ENCODE measurements around the gene LSG1. TPM values are rescaled to one million over a fixed set of nuclear protein-coding genes. Genes with fewer than 3 reads are reported as not detected.

The LSG1 gene

DNA sequence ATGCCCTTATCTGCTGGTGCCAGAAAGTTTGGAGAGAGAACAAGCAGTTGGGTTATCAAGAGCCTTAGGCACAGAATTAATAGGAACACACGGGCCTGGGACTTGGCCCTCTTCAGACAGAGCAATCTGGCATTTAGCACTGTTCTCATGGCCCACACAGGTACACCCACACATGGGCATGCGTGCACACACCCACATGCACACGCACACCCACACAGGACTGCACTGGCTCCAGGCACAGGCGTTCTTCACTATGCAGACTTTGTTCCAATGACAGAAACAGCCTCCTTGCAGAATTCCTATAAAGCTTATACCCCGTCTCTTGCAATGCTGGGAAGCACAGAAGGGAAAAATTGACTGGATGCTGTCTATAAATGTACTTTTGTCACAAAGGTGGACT lies 75.1 kb downstream of the LSG1 start:
- H3K27me3 ChIP-seq (ENCODE audit: control insufficient read depth in 3 of 3, insufficient read depth in 3 of 3, low read depth in 1 of 3, low read length in 3 of 3), result peaks cover 0 to 2% (median 0%) of the 10 kb centered on the region in 3 experiments
- no peak overlapping the region for H3K14ac ChIP-seq (ENCODE audit: low read length)
- peaks cover 2% of the 10 kb centered on the region for H3K79me1 ChIP-seq (ENCODE audit: low read depth, low read length)
- H2BK5ac ChIP-seq (ENCODE audit: low read length), result no peak overlapping the region
- H2BK120ac ChIP-seq (ENCODE audit: low read depth, low read length), result no peak overlapping the region
- H3K18ac ChIP-seq (ENCODE audit: low read length), result no peak overlapping the region
- no peak for DNase-seq (ENCODE audit: low spot score)
- no peak overlapping the region for H3K4ac ChIP-seq (ENCODE audit: low read length)
- H4K91ac ChIP-seq (ENCODE audit: low read depth, low read length, poor library complexity), result no peak overlapping the region
- no peak overlapping the region for H3K27ac ChIP-seq (replicated peaks; ENCODE audit: low read length)
- no peak overlapping the region for H2BK15ac ChIP-seq (ENCODE audit: low read length)
- H2AFZ ChIP-seq (ENCODE audit: low read length), result no peak overlapping the region
- peaks cover 8 to 36% of the 10 kb centered on the region in 2 donors for H3K36me3 ChIP-seq (replicated peaks in 1 of 2; ENCODE audit: control insufficient read depth in 2 of 2, insufficient read depth in 2 of 2, low read length in 2 of 2)
- no peaks in the 10 kb centered on the region for H3K4me1 ChIP-seq (ENCODE audit: control insufficient read depth in 2 of 2, insufficient read depth in 1 of 2, low read depth in 1 of 2, low read length in 2 of 2)
- H4K8ac ChIP-seq (ENCODE audit: low read depth, low read length), result no peak overlapping the region
- no peaks in the 10 kb centered on the region for H3K9me3 ChIP-seq (replicated peaks in 1 of 2; ENCODE audit: control insufficient read depth in 2 of 2, insufficient read depth in 1 of 2, low read depth in 1 of 2, low read length in 2 of 2)
- no peak overlapping the region for H3K4me2 ChIP-seq (ENCODE audit: insufficient read depth, low read length, poor library complexity, severe bottlenecking)
- no CpG with 5 or more reads among the region's 5 CpGs for WGBS, 2 donors (ENCODE audit: extremely low coverage in 2 of 2, insufficient read length in 2 of 2, insufficient replicate concordance in 1 of 2)
- H2AK5ac ChIP-seq (ENCODE audit: low read depth, low read length), result no peak overlapping the region
- no peak overlapping the region for H3K23ac ChIP-seq (ENCODE audit: low read depth, low read length, poor library complexity)
- no peak overlapping the region for H3K9ac ChIP-seq (ENCODE audit: low read depth, low read length, poor library complexity)
- no peak overlapping the region for H2BK12ac ChIP-seq (ENCODE audit: low read length)
- H3K4me3 ChIP-seq (ENCODE audit: low read length in 2 of 2), result no peak overlapping the region

DNA sequence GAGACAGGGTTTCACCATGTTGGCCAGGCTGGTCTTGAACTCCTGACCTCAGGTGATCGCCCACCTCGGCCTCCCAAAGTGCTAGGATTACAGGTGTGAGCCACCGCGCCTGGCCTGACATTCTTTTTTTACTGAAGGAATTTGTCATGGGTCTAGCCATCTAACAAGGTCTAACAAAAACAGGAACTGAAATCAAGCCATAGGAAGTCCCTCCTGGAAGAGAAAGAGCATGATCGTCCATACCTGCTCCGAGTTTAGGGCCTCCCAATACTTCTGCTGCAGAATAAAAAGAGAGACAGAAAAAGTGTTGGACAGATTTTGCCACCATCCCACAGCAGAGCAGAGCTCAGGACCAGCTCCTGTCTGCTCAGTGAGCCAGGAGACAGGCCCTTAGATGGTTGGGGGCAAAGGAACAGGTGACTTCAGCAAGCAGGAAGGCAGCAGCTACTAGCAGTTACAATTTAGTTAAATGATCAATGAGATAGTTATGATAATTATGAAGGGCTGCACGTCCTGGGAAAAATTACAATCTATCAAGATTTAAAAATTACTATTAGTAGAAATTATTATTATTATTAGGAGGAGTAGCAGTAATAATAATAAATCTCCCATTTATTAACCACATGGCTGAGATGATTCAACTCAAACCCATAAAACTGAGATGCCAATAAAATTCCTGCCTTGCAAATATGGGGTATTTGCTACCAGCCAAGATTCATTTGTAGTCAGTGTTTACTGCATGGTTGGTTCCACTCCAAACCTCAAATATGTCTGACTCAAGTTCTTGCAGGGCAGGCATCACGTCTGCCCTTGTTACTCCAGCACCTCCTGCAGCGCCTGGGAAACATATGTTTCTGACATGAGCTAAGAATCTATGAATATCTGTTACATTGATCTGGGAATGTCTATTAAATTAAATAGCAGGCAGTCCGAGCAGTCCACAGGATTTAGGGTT lies 78.9 kb downstream of the LSG1 start:
- H2BK120ac ChIP-seq (ENCODE audit: low read depth, low read length), result no peak overlapping the region
- no peak overlapping the region for H3K14ac ChIP-seq (ENCODE audit: low read length)
- no peaks in the 10 kb centered on the region for H3K4me1 ChIP-seq (ENCODE audit: control insufficient read depth in 2 of 2, insufficient read depth in 1 of 2, low read depth in 1 of 2, low read length in 2 of 2)
- no peak overlapping the region for H4K8ac ChIP-seq (ENCODE audit: low read depth, low read length)
- peaks cover 0 to 2% (median 0%) of the 10 kb centered on the region in 3 experiments for H3K27me3 ChIP-seq (ENCODE audit: control insufficient read depth in 3 of 3, insufficient read depth in 3 of 3, low read depth in 1 of 3, low read length in 3 of 3)
- no peak overlapping the region for H2BK5ac ChIP-seq (ENCODE audit: low read length)
- H3K4me3 ChIP-seq (ENCODE audit: low read length in 2 of 2), result no peak overlapping the region
- no peak overlapping the region for H2BK12ac ChIP-seq (ENCODE audit: low read length)
- H2BK15ac ChIP-seq (ENCODE audit: low read length), result no peak overlapping the region
- no peak for DNase-seq (ENCODE audit: low spot score)
- H3K4ac ChIP-seq (ENCODE audit: low read length), result no peak overlapping the region
- no peak overlapping the region for H3K18ac ChIP-seq (ENCODE audit: low read length)
- H2AK5ac ChIP-seq (ENCODE audit: low read depth, low read length), result no peak overlapping the region
- no peak overlapping the region for H3K9ac ChIP-seq (ENCODE audit: low read depth, low read length, poor library complexity)
- no peak overlapping the region for H3K27ac ChIP-seq (replicated peaks; ENCODE audit: low read length)
- H4K91ac ChIP-seq (ENCODE audit: low read depth, low read length, poor library complexity), result no peak overlapping the region
- H3K9me3 ChIP-seq (replicated peaks in 1 of 2; ENCODE audit: control insufficient read depth in 2 of 2, insufficient read depth in 1 of 2, low read depth in 1 of 2, low read length in 2 of 2), result no peaks in the 10 kb centered on the region
- peaks cover 10 to 45% of the 10 kb centered on the region in 2 donors for H3K36me3 ChIP-seq (replicated peaks in 1 of 2; ENCODE audit: control insufficient read depth in 2 of 2, insufficient read depth in 2 of 2, low read length in 2 of 2)
- H3K79me1 ChIP-seq (ENCODE audit: low read depth, low read length), result peaks cover 2% of the 10 kb centered on the region
- no peak overlapping the region for H2AFZ ChIP-seq (ENCODE audit: low read length)
- H3K4me2 ChIP-seq (ENCODE audit: insufficient read depth, low read length, poor library complexity, severe bottlenecking), result no peak overlapping the region
- no CpG with 5 or more reads among the region's 10 CpGs for WGBS, 2 donors (ENCODE audit: extremely low coverage in 2 of 2, insufficient read length in 2 of 2, insufficient replicate concordance in 1 of 2)
- H3K23ac ChIP-seq (ENCODE audit: low read depth, low read length, poor library complexity), result no peak overlapping the region

Small RNA genes lying within 50 kb of the gene (small RNA-seq; reads per million reads assigned to genes)
- not detected for gene AC046143.2 (ENCODE audit: insufficient read depth)

Measured in neuronal stem cell (in vitro differentiated cells).